Right ventricle myocardium inferior (tissue), 1 donor: ENCODE data around the gene OVCH2. TPM values are rescaled to one million over a fixed set of nuclear protein-coding genes. Genes with fewer than 3 reads are reported as not detected.

ENCODE experiments used
- ATAC-seq: fragments of 200-7000 bp; cut with Tn5 transposase; one replicate; pipeline ENCODE4 v1.9.1; 2020; ENCODE audit warnings: mild to moderate bottlenecking, moderate library complexity
- DNase-seq: peaks from one replicate; pipeline ENCODE4 v3.0.0; 2021; ENCODE audit errors: missing footprints
- intact Hi-C: fragments of 100-400 bp; cut with DNase I; formaldehyde crosslinking; loops from one replicate; pipeline ENCODE4 v1.11.0; 2022
- total RNA-seq: library from RNA; stranded (reverse); fragmentation: NEBNext Ultra II Directional; extraction: Animal tissue kit (Norgen Biotek cat#: 25700); gene quantifications from one replicate; pipeline ENCODE4 v1.2.1, GENCODE V29; 2021
- donor health status: DM: no; HTN: yes; CAD: no; lungs with severe emphysema.

Gene OVCH2
- total RNA-seq, 1 donor from 2014 or later: not detected

GRCh38 chr11:7651140-7651551 is 55.1 kb downstream of the OVCH2 start:
- intact Hi-C loops: loop anchor here (10.0 kb wide), 1 partner anchor 196 kb away; no protein-coding TSS in a partner anchor
- ATAC-seq: no peak
- DNase-seq: no peak

- DNase-seq (no peak), ATAC-seq (no peak)
- intact Hi-C loops: no loop called here
Measured at GRCh38 chr11:7648264-7648663, 58.0 kb downstream of the OVCH2 start.

- intact Hi-C loops: no loop called here
- no peak for ATAC-seq
- DNase-seq: no peak
Measured at GRCh38 chr11:7646866-7647265, 59.4 kb downstream of the OVCH2 start.

GRCh38 chr11:7645206-7645605 is 61.1 kb downstream of the OVCH2 start:
- DNase-seq (no peak), ATAC-seq (no peak)
- intact Hi-C loops: no loop called here

GRCh38 chr11:7643314-7643713 is 63.0 kb downstream of the OVCH2 start:
- DNase-seq (no peak), ATAC-seq (no peak)
- intact Hi-C loops: no loop called here

GRCh38 chr11:7642747-7643146 is 63.5 kb downstream of the OVCH2 start:
- ATAC-seq (no peak), DNase-seq (no peak)
- intact Hi-C loops: no loop called here

GRCh38 chr11:7640816-7641215 is 65.5 kb downstream of the OVCH2 start:
- DNase-seq (no peak), ATAC-seq (no peak)
- intact Hi-C loops: no loop called here

GRCh38 chr11:7639643-7640025 is 66.6 kb downstream of the OVCH2 start:
- DNase-seq: no peak
- no peak for ATAC-seq
- intact Hi-C loops: loop anchor here (5.0 kb wide), 1 partner anchor 62 kb away; no protein-coding TSS in a partner anchor

Other genes with a start within 250 kb of the OVCH2 start
- 8.5 TPM for gene OLFML1, start 221.0 kb downstream of the OVCH2 start, total RNA-seq
- gene PPFIBP2, start 192.5 kb downstream of the OVCH2 start, total RNA-seq: 21.4 TPM
- gene CYB5R2, start 33.0 kb downstream of the OVCH2 start, total RNA-seq: 1.3 TPM
- not detected for gene OR5P2, start 90.5 kb upstream of the OVCH2 start, total RNA-seq
- not detected for gene OR5P3, start 124.4 kb upstream of the OVCH2 start, total RNA-seq
- not detected for gene OR10A6, start 224.8 kb upstream of the OVCH2 start, total RNA-seq
- not detected for gene OR10A3, start 235.2 kb upstream of the OVCH2 start, total RNA-seq